HuH-7.5 (cell line): ENCODE data around the gene FBXO15.

Source experiments
- DNase-seq: peaks from one replicate; pipeline ENCODE4 v3.0.0; 2011; ENCODE audit warnings: low spot score

Gene FBXO15, protein sequence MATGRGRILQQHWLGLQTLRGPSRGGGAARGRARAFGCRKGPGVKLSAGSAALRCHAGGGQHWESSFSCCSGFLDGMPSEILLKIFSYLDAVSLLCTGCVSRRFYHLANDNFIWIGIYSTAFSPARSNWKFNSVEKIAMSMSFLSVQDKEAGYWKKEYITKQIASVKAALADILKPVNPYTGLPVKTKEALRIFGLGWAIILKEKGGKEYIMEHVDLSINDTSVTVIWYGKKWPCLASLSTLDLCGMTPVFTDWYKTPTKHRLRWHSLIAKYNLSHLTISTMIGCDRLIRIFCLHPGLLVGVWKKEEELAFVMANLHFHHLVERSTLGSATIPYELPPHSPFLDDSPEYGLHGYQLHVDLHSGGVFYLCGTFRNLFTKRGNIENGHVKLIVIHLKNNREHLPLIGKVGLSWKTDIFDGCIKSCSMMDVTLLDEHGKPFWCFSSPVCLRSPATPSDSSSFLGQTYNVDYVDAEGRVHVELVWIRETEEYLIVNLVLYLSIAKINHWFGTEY

DNA sequence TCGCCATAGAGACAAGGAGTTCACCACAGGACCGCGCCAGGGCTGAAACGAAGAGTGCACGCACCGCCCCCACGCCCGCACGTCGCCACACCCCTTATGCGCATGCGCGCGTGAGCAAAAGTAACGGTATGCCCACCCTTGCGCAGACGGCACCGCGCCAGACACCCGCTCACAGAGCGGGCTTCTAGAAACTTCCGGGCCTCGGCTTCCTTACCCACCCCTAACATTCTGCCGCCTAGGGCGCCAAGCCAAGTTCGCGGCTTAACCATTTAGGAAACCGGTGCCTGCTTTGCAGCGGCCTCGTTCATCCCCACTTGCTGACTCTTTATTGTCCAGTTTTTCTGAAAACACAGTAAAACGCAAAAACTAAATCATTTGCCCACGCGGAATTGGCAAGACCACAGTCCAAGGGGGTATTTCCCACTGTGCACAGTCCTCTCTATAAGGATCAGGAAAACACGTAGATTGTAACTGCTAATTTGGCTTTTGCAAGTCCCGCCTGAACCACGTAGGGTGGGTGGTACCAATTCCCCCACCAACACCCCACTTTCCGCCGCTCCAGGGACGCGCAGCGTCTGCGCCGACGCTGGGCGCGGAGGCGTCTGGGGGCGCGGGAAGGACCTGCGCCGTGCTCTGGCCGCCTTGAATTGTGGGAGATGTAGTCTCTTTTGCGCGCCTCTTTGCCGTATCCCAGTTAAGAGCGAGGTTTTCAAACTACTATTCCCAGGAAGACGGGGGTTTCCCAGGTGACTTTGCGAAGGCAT is at the start of gene FBXO15, which contains the start of gene TIMM21:
TSS of gene FBXO15 (minus strand) at position 56 of the 764 bp plus-strand sequence. CDS start at position 7, 49 bp downstream.
TSS of gene TIMM21 (plus strand) at position 745 of the 764 bp plus-strand sequence. CDS start 286 bp downstream, outside the sequence.
- peak; percentile 67 for DNase-seq

DNA sequence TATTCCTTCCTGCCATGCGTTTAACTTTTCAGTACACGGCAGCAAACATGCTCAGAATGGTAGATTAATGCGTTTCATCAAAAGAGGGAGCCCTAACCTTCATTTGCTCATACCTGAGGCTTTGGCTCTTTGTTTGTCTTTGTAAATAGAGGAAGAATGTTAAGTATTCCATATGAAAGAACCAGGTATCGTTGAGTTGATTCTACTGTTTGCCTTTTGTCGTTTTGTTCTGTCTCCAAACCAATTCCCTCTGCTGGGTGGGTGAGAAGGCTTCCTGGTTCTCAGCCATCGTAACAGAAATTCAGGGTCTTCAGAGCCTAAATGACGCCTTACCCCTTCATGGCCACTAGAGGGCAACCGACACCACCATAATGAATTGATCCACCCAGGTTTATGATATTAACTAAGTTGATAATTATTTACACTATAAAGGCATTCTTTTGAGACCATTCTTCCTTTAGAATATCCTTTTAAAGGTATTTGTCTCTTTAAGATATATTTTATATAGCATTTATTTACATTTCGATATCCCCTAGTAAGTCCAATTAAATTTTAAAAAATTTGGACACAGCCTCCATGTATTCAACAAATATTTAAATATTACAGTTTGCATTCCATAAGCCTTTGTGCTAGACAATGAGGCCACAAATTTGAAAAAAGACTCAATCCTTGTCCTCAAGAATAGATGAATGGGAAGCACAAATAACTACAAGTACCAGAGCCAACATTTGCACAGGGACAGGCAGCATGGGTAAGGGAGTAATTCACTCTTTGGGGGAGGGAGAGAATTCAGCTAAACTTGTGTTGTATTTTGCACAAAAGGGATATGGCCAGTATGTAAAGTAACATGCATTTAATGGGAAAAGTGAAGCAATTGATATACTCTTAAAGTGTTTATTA is 48.8 kb upstream of the FBXO15 start:
- DNase-seq, result peak; percentile 67

DNA sequence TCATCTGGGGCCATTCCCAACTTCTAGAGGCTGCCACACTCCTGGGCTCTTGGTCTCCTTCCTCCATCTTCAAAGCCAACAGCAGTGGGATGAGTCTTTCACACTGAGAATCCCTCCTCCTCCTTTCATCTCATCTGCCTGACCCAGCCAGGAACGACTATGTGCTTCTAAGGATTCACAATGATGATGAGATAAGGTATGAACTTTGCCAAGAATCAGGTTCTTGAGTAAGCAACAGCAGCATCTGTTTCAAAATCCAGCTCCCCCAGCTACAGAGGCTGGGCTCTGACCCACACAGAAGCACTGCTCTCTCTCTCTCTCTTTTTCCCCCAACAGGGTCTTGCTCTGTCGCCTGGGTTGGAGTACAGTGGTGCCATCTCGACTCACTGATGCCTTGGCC is 47.1 kb upstream of the FBXO15 start:
- no peak for DNase-seq

DNA sequence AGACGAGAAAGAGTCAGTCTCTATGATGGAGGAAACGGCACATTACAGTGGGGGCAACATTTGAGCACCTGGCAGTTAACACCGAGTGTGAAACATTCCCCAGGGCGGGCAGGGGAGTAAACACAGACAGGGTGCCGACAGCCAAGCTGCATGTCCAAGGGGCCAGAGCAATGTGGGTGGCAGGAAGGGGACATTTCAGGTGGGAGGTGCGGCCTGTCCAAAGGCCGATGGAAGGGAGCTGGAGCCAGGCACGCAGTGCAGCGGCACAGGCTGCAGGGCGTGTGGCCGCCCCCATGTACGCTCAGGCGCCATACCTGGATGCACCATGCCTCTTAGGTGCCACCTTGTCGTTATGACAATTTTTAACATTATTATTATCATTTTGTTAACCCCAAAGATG is 43.9 kb upstream of the FBXO15 start:
- no peak for DNase-seq

DNA sequence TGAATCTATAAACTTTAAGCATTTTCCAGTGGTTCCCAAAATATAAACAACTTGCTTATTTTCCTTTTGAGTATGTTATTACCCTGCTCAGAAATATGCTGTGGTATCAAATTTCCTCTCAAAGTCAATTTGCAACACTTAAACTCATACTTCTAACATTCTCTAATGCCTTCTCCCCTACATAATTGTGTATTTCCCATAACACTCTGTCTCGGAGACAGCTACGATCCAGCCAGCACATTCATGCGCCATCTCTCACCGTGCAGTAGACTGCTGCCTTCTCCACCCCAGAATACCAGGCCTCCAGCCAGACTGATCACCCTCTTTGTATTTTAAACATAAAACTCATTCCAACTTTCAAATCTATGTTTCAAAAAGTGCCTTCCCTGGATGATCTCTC is 42.5 kb upstream of the FBXO15 start:
- no peak for DNase-seq

DNA sequence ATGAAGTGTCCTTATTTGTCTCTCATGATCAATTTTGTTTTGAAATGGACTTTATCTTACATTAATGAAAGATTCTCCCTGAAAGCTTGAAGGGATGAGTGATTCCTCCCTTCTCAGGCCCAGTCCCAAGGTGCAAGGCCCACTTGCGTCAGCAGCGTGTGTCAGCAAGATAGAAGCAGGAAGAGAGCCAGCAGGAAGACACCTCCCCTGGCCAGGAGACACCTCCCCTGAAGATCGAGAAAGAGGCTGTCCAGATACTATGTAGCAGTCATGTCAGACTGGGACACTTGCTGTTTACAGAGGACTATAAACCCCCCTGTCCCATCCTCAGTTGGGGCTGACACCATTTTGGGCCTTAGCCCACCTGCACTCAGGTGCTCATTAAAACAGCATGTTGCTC is 39.0 kb upstream of the FBXO15 start:
- no peak for DNase-seq

DNA sequence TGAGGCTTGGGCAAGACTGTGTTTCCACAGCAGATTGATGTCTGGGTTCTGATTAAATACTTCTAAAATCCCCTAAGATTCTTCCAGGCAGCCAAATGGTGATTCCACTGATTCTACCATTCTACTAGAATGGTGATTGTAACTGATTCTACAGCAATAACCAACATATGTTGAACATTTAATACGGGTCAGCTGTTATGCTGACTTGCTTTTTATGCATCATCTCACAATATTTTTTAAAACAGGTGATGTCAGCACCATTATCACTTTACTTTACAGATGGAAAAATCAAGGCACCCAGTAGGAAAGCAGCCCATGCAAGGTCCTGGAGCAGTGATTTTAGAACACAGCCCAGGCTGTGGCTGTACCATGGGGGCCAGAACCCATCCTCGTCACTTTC is 38.2 kb upstream of the FBXO15 start:
- DNase-seq, result no peak

DNA sequence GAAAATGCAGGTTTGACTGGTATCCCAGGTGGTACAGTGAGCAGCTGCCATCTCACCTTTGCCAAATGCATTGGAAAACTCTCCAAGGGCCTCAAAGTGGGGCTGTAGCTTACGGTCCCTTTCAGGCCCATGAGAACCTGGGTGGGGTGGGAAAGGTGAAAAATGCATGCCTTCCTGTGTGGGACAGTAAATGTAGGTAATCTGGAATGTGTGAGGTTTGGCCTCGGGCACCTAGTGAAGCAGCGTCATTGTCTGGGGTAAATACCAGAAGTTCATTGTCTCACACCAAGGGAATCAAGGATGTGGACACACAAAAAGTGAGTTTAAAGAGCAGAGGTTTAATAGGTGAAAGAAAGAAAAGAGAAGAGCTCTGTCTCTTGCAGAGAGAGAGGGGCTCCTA is 37.2 kb upstream of the FBXO15 start:
- DNase-seq, result no peak

DNA sequence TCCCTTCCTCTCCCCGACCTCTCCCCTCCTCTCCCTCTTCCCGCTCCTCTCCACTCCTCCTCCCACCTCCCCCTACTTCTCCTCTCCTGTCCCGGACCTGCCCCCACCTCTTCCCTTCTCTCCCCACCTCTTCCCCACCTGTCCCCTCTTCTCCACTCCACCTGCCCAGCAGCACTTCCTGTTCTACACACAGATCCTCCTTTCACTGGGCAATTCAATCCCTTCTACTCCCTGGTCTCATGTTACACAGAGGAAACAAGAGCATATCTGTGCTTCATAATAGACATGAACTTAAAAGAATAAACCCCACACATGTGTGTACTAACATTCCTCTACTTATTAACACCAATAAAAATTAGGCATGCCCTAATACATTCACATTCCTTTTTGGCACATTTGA is 35.5 kb upstream of the FBXO15 start:
- DNase-seq, result no peak

DNA sequence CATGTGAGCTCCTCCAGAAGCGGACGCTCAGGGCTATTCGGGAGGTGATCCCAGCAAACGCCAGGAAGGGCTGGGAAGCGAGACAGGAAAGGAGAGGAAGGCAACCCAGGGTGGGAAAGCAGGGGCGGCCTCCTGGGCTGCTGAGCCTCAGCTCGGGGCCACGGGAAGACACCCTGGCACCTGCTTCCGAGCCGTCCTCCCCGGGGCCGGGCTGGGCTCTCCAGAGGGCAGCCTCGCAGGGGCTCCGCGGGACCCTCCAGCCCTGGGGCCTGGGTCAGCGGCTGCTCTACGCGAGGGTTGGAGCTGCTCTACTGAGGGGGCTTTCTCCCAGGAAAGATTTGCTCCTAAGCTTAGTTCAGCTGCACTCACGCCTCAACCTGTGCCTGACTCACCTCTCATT is 34.7 kb upstream of the FBXO15 start:
- DNase-seq, result no peak

DNA sequence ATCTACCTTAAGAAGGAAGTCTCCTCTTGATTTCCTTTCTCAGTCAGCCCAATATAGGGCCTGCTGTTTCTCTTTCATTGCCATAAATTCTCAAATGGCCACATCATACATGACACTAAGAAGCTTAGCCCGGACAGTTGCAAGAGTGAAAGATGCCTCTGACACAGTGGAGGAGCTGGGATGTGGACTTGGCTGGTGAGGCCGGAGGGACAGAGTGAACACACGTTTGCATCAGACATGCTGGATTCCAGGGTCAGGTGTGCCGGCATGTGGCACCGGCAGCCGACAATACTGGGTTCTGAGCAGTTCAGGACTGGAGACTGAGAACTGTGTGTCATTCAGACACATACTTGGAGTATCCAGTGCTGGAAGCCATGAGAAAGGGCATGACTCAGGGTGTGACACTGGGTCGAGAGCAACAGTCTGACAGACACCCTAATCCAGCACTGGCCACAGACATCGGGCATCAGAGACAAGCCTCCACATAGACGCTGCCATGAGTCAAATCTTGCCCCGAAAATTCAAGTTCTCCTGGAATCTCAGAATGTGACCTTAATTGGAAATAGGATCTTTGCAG is 32.1 kb upstream of the FBXO15 start:
- no peak for DNase-seq

DNA sequence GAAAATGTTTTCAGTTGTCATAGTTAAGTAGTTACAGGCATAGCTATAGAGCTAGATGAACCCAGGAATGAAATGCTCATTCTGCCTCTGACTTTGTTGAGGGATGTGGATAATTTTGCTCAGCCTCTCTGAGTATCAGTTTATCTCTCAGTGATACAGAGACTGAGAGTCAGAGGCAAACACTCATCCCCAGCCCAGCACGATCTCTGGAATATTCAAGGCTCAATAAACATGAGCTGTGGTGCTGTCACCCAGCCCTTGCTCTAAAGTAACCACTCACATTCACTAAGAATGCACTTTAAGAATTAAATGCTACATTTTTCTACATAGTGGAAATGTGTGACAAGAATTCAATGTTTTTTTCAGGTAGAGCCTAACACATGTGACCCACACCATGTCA is 31.2 kb upstream of the FBXO15 start:
- no peak for DNase-seq

DNA sequence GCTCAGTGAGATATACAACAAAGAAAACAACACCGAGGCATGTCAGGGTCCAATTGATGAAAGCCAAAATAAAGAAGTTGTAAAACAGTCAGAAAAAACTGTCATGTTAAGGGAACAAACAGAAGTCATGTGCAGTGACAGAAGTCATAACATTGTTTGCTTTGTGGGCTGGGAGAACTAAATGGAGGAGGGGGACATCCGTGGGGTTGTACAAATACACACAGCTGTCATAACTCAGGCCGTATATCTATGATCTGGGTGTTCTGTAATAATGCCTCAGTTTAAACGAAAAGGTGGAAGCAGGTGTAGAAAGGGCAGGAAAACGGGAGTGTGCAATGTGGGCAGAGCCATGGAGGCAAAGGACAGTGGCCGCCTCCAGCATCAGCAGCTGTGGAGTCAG is 28.0 kb upstream of the FBXO15 start:
- no peak for DNase-seq

DNA sequence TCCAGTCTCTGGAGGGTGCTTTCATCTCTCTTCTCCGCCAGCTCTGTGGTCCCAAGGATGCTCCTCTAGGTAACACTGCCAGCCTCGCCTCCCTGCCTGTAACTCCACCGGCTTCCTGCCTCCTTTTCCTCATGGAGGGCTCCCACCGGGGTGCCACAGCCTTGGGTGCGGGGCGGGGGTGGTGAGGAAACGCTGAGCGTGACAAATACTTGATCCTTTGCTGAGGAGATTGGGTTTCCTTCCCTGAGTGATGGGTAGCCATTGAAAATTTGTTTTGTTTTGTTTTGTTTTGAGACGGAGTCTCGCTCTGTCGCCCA is 25.8 kb upstream of the FBXO15 start:
- no peak for DNase-seq

DNA sequence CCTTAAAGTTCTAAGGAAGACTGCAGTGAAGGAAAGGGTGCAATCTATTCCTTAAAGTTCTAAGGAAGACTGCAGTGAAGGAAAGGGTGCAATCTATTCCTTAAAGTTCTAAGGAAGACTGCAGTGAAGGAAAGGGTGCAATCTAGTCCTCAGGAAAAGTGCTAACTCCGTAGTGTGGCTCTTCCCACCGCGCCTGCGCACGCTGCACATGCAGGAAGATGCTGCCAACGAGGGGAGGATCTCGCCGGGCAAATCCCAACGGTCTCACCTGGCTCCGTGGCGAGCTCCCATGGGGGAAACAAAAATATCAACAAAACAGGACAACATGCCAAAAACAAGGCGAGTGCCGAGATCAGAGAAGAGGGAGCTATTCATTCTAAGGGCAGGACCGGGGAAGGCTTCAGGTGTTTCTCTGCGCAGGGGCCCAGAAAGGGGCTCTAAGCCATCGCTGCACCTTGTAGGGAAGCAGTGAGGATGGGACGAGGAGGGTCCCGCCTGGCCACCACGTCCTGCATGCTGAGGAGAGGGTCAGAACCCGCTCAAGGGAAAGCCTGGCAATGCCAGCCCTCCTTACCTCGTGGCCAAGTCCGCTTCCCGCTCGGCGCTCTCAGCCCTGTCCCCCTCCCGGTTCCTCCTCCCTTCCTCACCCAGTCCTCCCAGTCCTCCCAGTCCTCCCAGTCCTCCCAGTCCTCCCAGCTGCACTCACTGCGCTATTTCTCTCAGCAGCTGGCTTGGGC is 25.2 kb upstream of the FBXO15 start:
- no peak for DNase-seq

DNA sequence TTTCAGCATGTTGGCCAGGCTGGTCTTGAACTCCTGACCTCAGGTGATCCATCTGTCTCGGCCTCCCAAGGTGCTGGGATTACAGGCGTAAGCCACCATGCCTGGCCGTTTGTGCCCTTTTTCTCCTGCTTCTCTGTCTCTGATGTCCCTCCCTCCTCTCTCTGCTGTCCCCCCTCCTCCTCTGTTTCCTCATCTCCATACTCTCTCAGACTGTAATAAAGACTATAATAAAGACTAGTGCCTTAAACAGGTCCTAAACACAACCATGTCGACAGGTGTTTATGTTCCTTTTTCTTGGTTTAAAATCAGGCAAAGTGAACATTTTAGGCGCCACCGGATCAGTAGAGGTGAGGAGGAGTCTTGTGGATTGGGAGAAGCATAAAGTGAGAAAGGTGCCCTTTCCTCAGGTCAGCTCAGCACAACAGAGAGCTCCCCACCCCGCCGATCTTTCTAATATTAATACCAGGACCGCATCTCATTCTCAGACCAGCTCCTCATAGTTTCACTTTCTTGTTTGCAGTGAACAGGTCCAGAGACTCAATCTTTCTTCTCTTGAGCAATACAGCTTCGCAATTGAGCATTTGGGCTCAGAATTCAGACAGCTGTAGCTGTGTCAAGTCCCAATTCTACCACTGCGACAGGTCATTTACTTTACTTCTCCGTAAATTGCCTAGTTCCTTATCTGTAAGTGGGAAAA is 24.4 kb upstream of the FBXO15 start:
- no peak for DNase-seq

DNA sequence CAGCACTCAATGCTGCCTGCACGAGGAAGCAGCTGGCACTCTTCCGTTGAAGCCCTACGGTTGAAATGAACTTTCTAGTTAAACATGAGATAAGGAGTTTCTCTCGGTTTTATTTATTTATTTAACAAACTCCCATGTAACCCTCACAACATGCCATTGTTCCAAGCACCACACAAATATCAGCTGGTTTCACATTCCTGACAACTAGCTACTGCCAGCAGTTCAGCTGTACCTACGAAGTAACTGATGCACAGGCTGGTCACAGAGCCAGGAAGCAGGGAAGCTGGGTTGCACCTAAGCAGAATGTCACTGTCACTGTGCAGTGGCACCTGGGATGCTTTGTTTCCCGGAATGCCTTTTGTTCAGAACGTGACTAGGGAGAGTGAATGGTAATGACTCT is 18.8 kb upstream of the FBXO15 start:
- no peak for DNase-seq

DNA sequence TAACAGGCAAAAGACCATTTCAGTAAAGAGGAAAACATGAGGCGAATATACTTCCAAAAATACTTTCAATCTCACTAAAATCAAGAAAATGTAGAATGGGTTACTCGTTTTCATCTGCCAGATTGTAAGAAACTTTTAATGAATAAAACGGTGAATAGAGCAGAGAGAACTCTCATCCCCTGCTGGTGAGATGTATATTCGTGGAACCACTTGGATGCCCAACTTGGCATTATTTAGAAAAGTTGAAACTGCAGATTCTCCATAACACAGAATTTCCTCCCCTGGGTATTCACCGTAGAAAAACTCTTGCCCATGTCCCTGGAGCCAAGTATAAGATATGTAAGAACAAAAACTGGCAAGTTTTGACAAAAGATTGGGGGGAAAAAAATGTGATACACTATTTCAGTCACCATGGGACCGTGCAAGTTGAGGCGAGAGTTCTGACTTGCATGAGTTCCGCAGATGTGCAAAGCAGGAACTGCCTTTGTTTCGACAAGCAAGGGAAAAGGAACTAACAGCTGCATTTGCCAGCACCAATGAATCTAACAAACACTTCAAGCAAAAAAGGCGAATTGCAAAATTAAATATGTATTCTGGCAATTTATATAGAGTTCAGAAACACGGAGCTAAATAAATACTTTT is 15.5 kb upstream of the FBXO15 start:
- DNase-seq, result no peak

DNA sequence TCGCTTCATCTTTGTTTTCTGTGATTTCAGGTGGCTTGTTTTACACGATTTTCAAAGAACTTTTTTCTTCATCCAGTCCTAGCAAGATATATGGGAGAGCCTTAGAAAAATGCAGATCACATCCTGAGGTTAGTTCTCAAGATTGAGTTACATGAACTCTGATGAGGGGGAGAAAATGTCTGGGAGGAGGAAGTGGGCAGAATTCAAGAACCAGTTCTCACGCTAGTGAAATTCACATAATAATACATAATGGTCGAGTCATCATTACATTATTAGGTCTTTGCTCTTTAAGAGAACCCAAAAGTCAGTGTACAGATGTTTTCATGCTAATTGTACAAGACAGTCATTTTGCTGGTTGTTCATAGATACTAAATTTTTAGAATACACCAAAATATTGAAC is 7.6 kb upstream of the FBXO15 start:
- DNase-seq, result no peak

DNA sequence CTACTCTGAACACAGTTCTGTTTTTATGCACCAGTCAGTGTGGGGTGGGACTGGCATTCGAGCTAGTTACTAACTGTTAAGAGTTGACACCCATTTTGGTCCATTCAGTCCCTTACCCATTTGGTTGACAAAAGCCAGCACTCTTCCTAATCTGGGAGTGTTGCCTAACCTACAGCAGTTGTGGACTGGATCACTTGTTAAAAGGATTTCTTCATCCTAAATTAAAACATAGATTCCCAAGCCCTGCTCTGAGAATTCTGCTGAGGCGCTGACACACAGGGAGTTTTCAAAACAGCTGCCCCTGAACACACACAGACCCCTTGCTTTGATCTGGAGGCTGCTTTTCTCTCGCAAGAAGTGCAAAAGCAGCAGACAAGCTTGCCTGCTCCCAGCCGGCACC is 7.1 kb upstream of the FBXO15 start:
- DNase-seq, result no peak
